ENCODE measurements around the gene GJA9.

GRCh38 chr1:38846210-38846609, 35.2 kb downstream of the GJA9 start:
- TF ChIP-seq, protein P1, sequence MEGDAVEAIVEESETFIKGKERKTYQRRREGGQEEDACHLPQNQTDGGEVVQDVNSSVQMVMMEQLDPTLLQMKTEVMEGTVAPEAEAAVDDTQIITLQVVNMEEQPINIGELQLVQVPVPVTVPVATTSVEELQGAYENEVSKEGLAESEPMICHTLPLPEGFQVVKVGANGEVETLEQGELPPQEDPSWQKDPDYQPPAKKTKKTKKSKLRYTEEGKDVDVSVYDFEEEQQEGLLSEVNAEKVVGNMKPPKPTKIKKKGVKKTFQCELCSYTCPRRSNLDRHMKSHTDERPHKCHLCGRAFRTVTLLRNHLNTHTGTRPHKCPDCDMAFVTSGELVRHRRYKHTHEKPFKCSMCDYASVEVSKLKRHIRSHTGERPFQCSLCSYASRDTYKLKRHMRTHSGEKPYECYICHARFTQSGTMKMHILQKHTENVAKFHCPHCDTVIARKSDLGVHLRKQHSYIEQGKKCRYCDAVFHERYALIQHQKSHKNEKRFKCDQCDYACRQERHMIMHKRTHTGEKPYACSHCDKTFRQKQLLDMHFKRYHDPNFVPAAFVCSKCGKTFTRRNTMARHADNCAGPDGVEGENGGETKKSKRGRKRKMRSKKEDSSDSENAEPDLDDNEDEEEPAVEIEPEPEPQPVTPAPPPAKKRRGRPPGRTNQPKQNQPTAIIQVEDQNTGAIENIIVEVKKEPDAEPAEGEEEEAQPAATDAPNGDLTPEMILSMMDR (IDR thresholded peaks at IDR 0.05): no peak
- TF ChIP-seq POLR2A (IDR thresholded peaks at IDR 0.05) (no peak), POLR2AphosphoS5 (IDR thresholded peaks at IDR 0.05; ENCODE audit: insufficient read depth in 1 of 2, low read depth in 1 of 2) (no peak)
